Cerebellar cortex (tissue), 1 donor: ENCODE data around the gene MRPS26.
"Not testable (repeated sequence)": the region's sequence is repeated elsewhere in the genome, so short reads cannot be mapped to it uniquely, and the experiment has no call there.

Source experiments
- DNase-seq: peaks from one replicate; pipeline ENCODE4 v3.0.0-alpha.2; 2015; ENCODE audit warnings: low spot score

The MRPS26 gene

DNA sequence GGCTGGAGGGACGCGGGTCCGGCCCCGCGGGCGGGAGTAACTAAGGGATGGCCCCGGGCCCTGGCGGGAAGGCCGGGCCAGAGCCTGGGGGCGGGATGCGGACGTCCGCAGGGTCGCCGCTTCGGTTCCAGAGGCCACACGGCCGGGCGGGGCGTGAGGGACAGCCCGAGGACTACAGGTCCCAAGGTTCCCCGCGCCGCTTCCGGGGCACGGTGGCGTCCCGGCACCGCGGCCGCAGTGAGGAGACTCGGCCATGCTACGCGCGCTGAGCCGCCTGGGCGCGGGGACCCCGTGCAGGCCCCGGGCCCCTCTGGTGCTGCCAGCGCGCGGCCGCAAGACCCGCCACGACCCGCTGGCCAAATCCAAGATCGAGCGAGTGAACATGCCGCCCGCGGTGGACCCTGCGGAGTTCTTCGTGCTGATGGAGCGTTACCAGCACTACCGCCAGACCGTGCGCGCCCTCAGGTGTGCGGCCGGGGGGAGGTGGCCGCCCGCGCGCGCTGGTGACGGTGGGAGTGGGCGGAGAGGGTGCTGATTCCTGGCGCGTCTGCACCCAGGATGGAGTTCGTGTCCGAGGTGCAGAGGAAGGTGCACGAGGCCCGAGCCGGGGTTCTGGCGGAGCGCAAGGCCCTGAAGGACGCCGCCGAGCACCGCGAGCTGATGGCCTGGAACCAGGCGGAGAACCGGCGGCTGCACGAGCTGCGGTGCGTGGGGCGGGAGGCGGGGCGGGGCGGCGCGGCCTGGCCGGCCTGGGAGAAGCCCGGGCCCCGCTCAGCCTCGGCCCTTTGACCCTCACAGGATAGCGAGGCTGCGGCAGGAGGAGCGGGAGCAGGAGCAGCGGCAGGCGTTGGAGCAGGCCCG is at the start of gene MRPS26:
Gene MRPS26 (plus strand): TSS at position 237 of the 861 bp plus-strand sequence. CDS start 17 bp downstream, at position 254.
- peak; percentile 88 for DNase-seq

DNA sequence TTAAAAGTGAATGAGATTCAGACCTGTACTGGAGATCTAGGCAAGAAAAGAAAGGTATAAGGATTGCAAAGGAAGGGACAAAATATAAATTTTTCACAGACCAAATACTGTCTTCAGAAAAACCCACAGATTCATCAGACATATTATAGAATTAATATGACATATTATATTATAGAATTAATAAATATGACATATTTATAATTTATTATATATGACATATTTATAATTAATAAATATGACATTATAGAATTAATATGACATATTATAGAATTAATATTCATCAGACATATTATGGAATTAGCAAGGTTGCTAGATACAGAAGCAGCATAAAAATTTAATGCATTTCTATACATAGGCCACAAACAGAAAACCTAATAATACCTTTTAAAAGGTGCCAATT is 47.1 kb upstream of the MRPS26 start:
- no peak for DNase-seq

GRCh38 chr20:3000852-3001523 is 44.9 kb upstream of the MRPS26 start:
- DNase-seq, result peak; percentile 78

- no peak for DNase-seq
Measured at GRCh38 chr20:3003416-3003815, 42.4 kb upstream of the MRPS26 start.

GRCh38 chr20:3010985-3011723 is 34.7 kb upstream of the MRPS26 start:
- no peak for DNase-seq

- DNase-seq, result no peak
Measured at GRCh38 chr20:3011752-3012151, 34.1 kb upstream of the MRPS26 start.

DNA sequence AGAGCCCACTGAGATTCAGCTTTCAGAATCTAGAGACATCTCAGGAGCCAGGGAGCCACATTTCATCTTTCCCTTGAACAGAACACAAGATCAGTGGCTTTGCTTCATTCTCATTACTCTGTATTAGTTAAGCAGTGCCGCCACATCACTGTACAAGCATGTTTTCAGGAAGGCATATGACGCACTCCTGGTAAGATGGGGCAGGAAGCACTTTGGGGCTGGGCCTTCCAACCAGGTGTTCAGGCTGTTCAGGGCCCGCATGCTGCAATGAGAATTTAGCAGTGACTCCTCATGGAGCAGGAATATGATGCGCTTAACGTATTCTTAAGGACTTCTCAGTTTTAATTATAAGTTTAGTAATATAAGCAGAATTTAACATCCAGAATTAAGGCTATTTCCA is 32.1 kb upstream of the MRPS26 start:
- DNase-seq, result no peak

DNA sequence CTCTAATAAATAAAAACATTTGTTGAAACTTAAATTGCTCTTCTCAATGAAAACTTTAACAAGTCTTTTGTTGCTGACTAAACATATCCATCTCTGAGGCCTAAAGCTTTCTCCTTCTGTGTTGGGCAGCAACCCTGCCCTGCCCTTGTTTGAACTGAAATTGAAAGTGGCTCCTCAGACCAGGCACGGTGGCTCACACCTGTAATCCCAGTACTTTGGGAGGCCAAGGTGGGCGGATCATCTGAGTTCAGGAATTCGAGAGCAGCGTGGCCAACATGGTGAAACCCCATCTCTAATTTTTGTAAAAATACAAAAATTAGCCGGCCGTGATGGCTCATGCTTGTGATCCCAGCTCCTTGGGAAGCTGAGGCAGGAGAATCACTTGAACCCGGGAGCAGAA is 31.7 kb upstream of the MRPS26 start:
- no peak for DNase-seq

DNA sequence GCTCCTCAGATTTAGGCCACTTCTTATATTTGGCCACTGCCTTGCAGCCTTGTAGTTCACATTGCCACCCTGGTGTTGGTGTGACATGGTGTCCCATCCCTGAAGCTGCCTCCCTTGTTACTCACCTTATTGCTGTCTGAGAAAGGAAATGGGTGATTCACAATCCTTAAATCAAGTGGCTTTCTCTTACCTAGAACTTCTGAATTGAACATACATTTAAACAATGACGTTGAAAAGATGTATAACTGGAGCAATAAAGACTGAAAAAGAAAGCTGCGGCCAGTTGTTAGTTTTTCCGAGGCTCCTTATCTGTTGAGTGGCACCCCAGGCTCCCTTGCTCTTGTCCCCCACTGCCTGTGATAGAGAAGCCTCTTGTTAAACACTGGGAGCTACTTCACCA is 31.2 kb upstream of the MRPS26 start:
- no peak for DNase-seq

GRCh38 chr20:3015302-3015701 is 30.6 kb upstream of the MRPS26 start:
- not testable (repeated sequence) for DNase-seq

DNA sequence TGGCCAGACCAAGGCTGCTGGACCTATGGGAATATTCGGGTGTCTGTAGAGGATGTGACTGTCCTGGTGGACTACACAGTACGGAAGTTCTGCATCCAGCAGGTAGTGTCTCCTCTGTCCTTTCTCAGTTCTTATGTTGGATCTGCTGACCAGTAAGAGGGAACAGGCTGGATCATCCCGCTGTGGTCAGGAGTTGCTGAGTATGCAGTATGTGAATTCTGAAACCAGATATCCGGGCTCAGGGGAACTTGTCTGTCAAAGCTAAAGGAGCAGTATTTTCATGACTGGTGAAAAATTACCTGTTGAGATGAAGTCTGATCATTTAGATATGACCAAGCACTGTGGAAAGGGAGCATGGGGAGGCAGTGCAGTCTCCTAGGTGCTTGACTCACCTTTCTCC is 24.5 kb upstream of the MRPS26 start:
- DNase-seq, result no peak

- no peak for DNase-seq
Measured at GRCh38 chr20:3021777-3022176, 24.1 kb upstream of the MRPS26 start.

- DNase-seq, result not testable (repeated sequence)
Measured at GRCh38 chr20:3022559-3023490, 23.0 kb upstream of the MRPS26 start.

- no peak for DNase-seq
Measured at GRCh38 chr20:3027987-3028386, 17.9 kb upstream of the MRPS26 start.

- DNase-seq, result no peak
Measured at GRCh38 chr20:3031524-3032147, 14.2 kb upstream of the MRPS26 start.

DNA sequence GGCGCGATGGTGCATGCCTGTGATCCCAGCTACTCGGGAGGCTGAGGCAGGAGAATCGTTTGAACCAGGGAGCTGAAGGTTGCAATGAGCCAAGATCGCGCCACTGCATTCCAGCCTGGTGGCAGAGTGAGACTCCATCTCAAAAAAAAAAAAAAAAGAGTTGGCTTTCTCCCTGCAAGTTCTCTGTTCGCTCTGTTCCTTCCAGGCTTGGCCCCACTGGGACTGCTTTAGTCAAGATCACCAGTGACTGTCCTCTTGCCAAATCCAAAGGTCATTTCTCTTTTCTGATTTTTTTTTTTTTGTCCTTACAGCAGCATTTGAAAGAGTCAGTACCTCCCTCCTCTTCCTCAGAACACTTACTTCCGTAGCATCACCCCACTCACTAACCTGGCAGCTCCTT is 13.2 kb upstream of the MRPS26 start:
- DNase-seq, result no peak

- DNase-seq, result no peak
Measured at GRCh38 chr20:3037654-3038053, 8.2 kb upstream of the MRPS26 start.

DNA sequence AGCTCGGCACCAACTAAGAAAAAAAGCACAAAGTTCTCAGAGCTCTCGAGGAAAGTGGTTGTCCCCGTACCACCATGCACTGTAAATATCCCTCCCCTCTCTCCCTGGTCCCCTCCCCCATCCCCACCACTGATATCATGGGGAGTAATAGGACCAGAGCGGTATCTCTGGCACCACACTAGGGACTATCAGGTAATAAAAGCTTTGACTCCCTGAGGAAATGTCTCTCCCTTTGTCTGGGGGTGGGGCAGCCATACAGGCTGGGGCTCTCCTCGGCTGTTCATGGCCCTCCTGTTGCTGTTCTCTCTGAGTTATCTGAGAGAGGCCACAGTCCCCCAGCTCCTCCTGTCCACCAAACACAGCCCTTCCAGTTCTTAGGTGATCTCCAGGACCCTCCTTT is 7.4 kb upstream of the MRPS26 start:
- DNase-seq, result no peak

GRCh38 chr20:3039426-3039825 is 6.4 kb upstream of the MRPS26 start:
- DNase-seq, result no peak

GRCh38 chr20:3040086-3040485 is 5.8 kb upstream of the MRPS26 start:
- DNase-seq, result no peak

- DNase-seq, result peak; percentile 29
Measured at GRCh38 chr20:3041854-3042409, 3.9 kb upstream of the MRPS26 start.
